Muscle of leg (tissue), 11 donors: ENCODE measurements around the gene MAP2K5. TPM values are rescaled to one million over a fixed set of nuclear protein-coding genes. Genes with fewer than 3 reads are reported as not detected.

Experiments
- DNase-seq: peaks from one replicate; pipeline ENCODE4 v3.0.0; 2013
- H3K27ac ChIP-seq: one replicate; pipeline ENCODE4 v1.5.1; 2013; ENCODE audit warnings: mild to moderate bottlenecking, low read length, control low read depth
- H3K27me3 ChIP-seq: one replicate; pipeline ENCODE4 v1.6.1; 2013; ENCODE audit warnings: low read length; ENCODE audit not compliant: control insufficient read depth, insufficient read depth
- H3K36me3 ChIP-seq: one replicate; pipeline ENCODE4 v1.6.1; 2013; ENCODE audit warnings: low read length; ENCODE audit not compliant: control insufficient read depth, insufficient read depth
- H3K4me1 ChIP-seq: one replicate; pipeline ENCODE4 v1.6.1; 2013; ENCODE audit warnings: low read length; ENCODE audit not compliant: control insufficient read depth, insufficient read depth
- H3K4me3 ChIP-seq: one replicate; pipeline ENCODE4 v1.5.1; 2013; ENCODE audit warnings: low read length, control low read depth
- H3K9me3 ChIP-seq: replicated peaks from 2 replicates; pipeline ENCODE4 v1.6.1; 2013; ENCODE audit warnings: low read depth, low read length; ENCODE audit not compliant: control insufficient read depth
- WGBS: methylation state at CpG from one replicate; pipeline ENCODE4 v1.1.5; 2013; ENCODE audit warnings: missing lambda C conversion rate; ENCODE audit not compliant: insufficient coverage; 5-methylcytosine and 5-hydroxymethylcytosine counted together
- polyA plus RNA-seq, 8 donors: library from polyadenylated mRNA; unstranded; fragments of 120-200 nt; gene quantifications; one replicate each; pipeline versions ENCODE4 v1.2.1 to v1.2.3, GENCODE V29; 2013; ENCODE audit warnings: inconsistent platforms in 1 of 8, low replicate concordance in 1 of 8; ENCODE audit not compliant: insufficient read length in 8 of 8, insufficient read depth in 1 of 8
- total RNA-seq: library from RNA; stranded (reverse); fragments of 120-200 nt; gene quantifications from one replicate; pipeline ENCODE4 v1.2.4, GENCODE V29; 2013

MAP2K5 gene
- total and polyA plus RNA-seq, 9 donors, result 10.2 to 22.6 (median 19.4) TPM

DNA sequence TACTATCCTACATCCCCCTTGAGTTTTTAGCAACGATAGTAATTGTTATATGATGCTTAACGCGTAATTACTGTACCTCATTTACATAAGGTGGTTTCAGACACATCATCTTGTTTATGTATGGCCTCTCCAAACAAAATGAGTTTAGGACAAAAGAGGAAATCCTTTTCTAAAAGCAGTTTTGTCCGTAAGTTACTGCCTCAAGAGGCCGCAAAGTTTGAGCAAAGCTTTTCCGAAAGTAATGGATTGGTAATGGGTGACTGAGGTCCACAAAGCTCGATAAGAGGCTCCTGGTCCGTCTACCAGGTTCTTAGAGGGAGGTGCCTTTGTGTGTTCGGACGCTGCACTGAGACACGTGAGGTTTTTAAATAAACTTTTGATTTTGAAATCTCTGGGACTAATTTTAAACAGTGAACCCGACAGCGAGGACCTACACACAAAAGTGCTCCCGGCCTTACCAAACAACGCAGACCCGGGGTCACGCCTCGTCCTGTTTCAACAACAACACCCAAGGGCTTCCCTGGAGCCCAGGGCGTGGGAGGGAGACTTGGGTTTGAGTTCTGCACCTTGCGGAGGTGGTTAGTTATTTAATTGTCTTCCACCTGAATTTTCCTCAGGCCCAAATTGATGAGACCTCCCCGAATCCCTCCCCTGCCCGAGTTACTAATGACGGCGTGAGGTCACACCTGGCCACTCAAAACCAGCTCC lies 22.0 kb upstream of the MAP2K5 start:
- H3K4me3 ChIP-seq, result peak overlapping the region; percentile 77
- H3K27ac ChIP-seq, result peak overlapping the region; percentile 92
- 17% methylated on average over 8 of the region's 24 CpGs for WGBS
- peak; percentile 61 for DNase-seq
- peaks cover 4% of the 10 kb centered on the region for H3K4me1 ChIP-seq
- H3K27me3 ChIP-seq, result no peaks in the 10 kb centered on the region
- no peaks in the 10 kb centered on the region for H3K9me3 ChIP-seq
- peaks cover 2% of the 10 kb centered on the region for H3K36me3 ChIP-seq

DNA sequence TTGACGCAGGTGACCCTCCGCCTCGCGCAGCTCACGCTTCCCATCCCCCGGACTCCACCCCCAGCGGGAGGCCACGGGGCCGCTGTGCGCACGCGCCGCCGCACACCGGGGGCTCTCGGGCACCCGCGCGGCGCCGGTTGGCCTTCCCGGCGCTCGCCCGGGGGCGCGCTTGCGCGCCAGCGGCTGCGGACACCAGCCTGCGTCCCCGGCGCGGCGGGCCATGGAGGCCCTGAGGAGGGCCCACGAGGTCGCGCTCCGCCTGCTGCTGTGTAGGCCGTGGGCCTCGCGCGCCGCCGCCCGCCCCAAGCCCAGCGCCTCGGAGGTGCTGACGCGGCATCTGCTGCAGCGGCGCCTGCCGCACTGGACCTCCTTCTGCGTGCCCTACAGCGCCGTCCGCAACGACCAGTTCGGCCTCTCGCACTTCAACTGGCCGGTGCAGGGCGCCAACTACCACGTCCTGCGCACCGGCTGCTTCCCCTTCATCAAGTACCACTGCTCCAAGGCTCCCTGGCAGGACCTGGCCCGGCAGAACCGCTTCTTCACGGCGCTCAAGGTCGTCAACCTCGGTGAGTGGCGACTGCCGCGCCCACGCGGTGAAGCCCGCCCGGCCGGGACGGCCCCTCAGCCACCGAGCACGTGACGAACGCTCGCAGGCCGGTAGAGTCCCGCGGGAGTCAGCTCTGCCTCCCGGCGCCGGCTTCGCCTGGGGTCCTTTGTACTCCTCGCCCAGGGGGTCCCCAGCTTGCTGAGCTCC lies 21.3 kb upstream of the MAP2K5 start, which contains the start of gene C15orf61:
TSS of gene C15orf61 (plus strand) at position 103 of the 754 bp plus-strand sequence. CDS start at position 221, 118 bp downstream.
- Histone ChIP-seq H3K4me3 (peak within 1 kb of the TSS; percentile 94), H3K27me3 (no peaks in the 10 kb centered on the region), H3K36me3 (no peaks in the 10 kb centered on the region), H3K4me1 (peaks cover 4% of the 10 kb centered on the region), H3K9me3 (no peaks in the 10 kb centered on the region), H3K27ac (peak within 1 kb of the TSS; percentile 98)
- DNase-seq, result peak; percentile 94
- under 1% methylated on average over 93 of the region's 94 CpGs for WGBS

DNA sequence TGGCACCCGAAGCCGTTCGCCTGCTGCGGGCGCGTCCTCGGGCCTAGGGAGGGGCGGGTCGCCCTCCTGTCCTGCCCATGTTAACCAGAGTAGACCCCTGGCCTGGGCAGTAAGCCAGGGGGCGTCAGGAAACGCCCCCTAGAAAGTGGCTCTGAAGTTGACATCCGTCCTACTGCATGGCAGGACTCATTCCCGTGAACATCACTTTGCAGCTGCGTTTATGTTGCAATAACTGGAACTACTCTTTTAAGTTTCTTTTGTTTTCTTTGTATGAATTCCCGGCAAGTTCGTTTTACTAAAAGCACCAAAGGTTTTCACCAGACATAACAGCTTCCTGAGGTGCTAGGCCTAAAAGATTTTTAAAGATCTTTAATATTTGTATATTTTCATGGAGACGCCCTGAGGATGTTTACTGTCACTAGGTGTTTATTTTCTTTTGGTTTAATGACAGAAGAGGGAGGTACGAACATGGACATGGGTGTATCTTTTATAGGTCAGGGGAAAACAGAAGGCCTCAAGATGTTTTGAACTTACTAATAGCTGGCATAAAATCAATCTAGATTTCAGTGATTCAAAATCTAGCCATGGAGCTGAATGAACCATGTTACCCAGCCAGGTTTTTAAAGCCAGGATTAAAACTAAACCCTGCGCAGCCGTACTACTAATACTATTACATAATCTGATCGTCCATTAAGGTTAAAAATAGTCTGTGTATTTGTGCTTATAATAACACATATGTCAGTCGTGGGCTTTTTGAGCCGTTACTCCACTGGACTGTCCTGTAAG lies 20.5 kb upstream of the MAP2K5 start:
- Histone ChIP-seq H3K9me3 (no peaks in the 10 kb centered on the region), H3K4me3 (peak overlapping the region; percentile 94), H3K27ac (peak overlapping the region; percentile 98), H3K27me3 (no peaks in the 10 kb centered on the region), H3K36me3 (no peaks in the 10 kb centered on the region), H3K4me1 (peaks cover 4% of the 10 kb centered on the region)
- 0% methylated on average over 11 of the region's 23 CpGs for WGBS
- peak; percentile 80 for DNase-seq

DNA sequence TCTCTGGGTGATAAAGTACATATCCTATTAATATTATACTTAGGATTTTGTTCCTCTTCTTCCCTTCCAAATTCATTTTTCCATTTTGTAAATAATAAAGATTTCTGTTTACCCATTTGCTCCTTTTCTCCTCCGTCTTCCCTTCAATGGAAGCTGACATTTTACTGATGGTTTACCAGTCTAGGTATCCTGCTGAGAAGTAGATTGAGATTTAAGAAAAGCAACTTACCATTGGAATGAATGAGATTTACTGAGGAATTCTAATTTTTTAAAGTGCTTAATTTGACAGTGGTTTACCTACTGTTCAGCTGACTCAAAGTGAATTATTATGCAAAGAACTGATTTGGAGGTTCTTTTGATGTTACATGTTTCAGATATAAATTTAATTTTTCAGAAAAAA lies 19.2 kb upstream of the MAP2K5 start:
- Histone ChIP-seq H3K4me3 (no peak overlapping the region), H3K36me3 (no peaks in the 10 kb centered on the region), H3K9me3 (no peaks in the 10 kb centered on the region), H3K4me1 (peaks cover 4% of the 10 kb centered on the region), H3K27ac (no peak overlapping the region), H3K27me3 (no peaks in the 10 kb centered on the region)
- WGBS, result no CpG with 5 or more reads among the region's 1 CpG
- DNase-seq, result no peak

DNA sequence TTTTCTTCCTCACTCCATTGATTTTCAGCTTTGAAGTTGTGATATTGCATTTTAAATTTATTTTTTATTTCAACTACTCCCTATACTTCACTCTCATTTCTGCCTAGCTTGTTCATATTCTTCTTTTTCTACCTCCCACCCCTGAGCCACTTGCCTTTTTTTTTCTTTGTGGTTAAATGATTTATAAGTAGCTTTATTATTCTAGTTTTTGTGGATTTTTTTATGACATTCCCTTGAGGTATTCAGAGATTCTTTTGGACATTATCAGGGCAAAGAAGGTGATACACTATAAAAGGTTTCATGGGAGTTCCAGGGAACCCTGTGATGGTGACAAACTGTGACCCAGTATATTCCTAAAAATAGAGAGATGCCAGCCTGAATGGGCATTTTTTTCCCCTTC lies 18.3 kb upstream of the MAP2K5 start:
- DNase-seq, result no peak
- Histone ChIP-seq H3K36me3 (no peaks in the 10 kb centered on the region), H3K4me1 (peaks cover 4% of the 10 kb centered on the region), H3K4me3 (no peak overlapping the region), H3K27ac (no peak overlapping the region), H3K9me3 (no peaks in the 10 kb centered on the region), H3K27me3 (no peaks in the 10 kb centered on the region)

DNA sequence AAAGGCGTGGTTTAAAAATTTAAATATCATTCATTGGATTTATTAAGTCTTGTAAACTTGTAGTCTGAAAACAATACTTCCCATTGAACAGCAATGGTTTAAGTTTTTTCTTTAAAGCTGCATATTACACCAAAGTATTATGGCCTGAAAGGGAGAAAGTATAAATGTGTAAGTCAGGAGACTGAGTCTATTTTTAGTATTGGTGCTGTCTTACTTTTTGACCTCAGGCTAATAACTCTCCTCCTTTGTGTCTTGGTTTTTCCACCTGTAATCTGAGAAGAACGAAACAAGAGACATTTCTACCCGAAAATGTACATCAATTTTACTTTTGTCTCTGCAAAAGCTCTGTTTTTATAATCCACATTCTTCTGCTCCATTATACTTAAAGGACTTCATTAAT lies 14.0 kb upstream of the MAP2K5 start:
- H3K9me3 ChIP-seq, result no peaks in the 10 kb centered on the region
- DNase-seq, result no peak
- no peaks in the 10 kb centered on the region for H3K27me3 ChIP-seq
- no peaks in the 10 kb centered on the region for H3K36me3 ChIP-seq
- H3K27ac ChIP-seq, result no peak overlapping the region
- no peaks in the 10 kb centered on the region for H3K4me1 ChIP-seq
- H3K4me3 ChIP-seq, result no peak overlapping the region
- no CpG with 5 or more reads among the region's 3 CpGs for WGBS

DNA sequence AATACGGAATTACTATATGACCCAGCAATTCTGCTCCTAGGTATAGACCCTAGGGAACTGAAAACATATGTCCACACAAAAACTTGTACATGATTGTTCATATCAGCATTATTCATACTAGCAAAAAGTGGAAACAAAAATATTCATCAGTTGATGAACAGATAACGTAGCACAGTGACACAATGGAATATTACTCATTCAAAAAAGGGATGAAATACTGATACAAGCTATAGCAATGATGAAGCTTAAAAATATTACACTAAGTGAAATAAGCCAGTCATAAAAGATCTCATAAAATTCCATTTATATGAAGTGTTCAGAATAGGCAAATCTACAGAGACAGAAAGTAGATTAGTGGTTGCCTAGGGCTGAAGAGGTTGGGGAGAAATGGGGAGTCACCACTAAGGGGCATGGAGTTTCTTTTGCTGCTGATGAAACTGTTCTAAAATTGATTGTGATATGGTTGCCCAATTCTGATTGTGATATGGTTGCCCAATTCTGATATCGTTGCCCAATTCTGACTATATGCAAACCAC lies 11.1 kb upstream of the MAP2K5 start:
- H3K27ac ChIP-seq, result no peak overlapping the region
- DNase-seq, result no peak
- no CpG with 5 or more reads among the region's 3 CpGs for WGBS
- H3K36me3 ChIP-seq, result no peaks in the 10 kb centered on the region
- no peaks in the 10 kb centered on the region for H3K27me3 ChIP-seq
- H3K9me3 ChIP-seq, result no peaks in the 10 kb centered on the region
- no peaks in the 10 kb centered on the region for H3K4me1 ChIP-seq
- no peak overlapping the region for H3K4me3 ChIP-seq

DNA sequence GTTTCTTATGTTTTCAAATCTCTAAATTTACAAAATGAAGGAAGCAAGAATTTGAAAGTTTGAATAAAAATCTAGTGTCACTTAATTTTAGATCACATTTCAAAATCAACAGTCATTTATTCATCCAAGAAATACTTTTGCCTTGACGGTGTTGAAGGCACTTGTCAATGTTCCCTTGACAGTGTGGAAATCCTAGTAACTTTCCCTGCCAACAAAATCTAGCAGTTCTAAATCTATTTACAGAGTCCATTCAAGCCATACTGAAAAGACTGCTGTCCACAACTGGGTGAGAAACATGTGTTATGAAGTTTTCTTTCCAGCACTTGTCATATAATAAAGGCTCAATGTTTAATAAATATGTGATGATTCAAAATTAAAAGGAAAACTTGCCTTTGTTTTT lies 8.6 kb upstream of the MAP2K5 start:
- 80% methylated on average over 1 of the region's 1 CpG for WGBS
- Histone ChIP-seq H3K36me3 (no peaks in the 10 kb centered on the region), H3K27me3 (no peaks in the 10 kb centered on the region), H3K4me1 (no peaks in the 10 kb centered on the region), H3K4me3 (no peak overlapping the region), H3K9me3 (no peaks in the 10 kb centered on the region), H3K27ac (no peak overlapping the region)
- no peak for DNase-seq

DNA sequence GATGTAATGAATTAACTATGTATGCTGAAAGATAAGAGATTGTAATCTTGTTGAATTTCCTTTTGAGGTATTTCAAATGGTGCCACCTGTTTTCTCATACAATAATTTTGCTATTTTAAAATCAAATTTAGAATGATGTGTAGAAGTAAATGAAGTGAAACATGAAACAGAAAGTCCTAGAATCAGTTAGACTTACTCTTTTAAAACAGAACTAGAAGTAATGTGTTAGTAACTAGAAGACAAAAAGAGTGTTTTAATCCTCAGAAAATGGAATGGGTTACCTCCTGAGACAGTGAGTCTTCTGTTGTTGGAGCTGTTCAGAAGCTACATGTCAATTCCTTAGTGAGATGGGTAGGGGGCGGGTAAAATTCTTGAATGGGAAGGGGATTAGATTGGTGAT lies 8.1 kb upstream of the MAP2K5 start:
- H3K36me3 ChIP-seq, result no peaks in the 10 kb centered on the region
- no peaks in the 10 kb centered on the region for H3K4me1 ChIP-seq
- no peak overlapping the region for H3K4me3 ChIP-seq
- H3K9me3 ChIP-seq, result no peaks in the 10 kb centered on the region
- WGBS, result no CpG with 5 or more reads among the region's 1 CpG
- H3K27ac ChIP-seq, result no peak overlapping the region
- DNase-seq, result no peak
- no peaks in the 10 kb centered on the region for H3K27me3 ChIP-seq

DNA sequence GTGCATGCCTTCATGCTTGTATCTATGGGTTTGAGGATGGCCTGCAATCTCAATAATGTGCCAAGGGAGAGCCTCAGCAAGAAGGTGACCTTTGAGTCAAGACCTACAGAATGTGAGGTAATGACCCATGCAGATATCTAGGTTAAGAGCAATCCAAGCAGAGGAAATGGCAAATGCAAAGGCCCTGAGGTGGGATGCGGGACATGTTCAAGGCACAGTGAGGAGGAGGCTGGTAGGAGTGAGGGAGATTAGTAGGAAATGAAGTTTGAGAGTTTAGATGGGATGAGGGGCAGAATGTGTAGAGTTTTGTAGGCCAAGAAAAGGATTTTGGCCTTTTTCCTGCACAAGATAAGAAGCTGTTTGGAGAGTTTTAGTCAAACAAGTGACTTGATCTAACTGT lies 4.7 kb upstream of the MAP2K5 start:
- DNase-seq, result no peak
- no peak overlapping the region for H3K27ac ChIP-seq
- WGBS, result 100% methylated on average over 1 of the region's 1 CpG
- no peaks in the 10 kb centered on the region for H3K36me3 ChIP-seq
- no peaks in the 10 kb centered on the region for H3K9me3 ChIP-seq
- H3K4me1 ChIP-seq, result peaks cover 2% of the 10 kb centered on the region
- H3K27me3 ChIP-seq, result no peaks in the 10 kb centered on the region
- H3K4me3 ChIP-seq, result no peak overlapping the region
